Activated gamma-delta T cell treated with anti-CD3 and anti-CD28 coated beads, Interleukin-2, amount 50 U/mL, for 16 hours (primary cell): Measurements from ENCODE around the gene EHD4.

Experiments
- DNase-seq: peaks from one replicate; pipeline ENCODE4 v3.0.0-alpha.2; 2020; ENCODE audit warnings: low read depth

Gene EHD4

DNA sequence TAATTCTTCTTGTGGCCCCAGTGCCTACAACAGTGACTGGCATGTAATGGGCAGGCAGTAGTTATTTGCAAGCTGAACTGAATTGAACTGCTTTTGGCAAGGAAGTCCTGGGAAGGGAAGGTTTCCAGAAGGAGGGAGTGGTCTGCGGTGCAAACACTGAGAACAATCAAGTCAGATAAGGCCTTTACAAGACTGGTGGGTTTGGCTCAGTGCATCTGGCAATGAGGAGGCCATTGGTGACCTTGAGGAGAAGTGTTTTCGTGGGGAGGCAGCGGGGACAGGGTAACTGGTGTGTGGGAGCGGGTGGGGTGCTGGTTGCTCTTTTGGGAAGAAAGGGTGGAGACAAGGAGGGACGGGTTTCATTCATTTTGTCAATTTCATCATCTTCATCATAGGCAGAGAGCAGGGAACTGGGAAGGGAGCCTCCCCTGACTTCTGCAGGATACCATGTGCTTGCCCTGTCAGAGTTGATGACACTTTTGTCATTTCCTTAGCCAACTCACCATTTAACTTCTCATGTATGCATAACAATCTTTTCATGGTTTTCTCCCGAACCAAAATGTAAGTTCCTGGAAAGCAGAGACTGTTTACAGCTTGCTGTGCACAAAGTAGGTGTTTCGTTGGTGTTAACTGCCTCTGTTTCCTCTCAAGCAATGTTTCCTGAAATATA is 8.4 kb upstream of the EHD4 start:
- DNase-seq = no peak

DNA sequence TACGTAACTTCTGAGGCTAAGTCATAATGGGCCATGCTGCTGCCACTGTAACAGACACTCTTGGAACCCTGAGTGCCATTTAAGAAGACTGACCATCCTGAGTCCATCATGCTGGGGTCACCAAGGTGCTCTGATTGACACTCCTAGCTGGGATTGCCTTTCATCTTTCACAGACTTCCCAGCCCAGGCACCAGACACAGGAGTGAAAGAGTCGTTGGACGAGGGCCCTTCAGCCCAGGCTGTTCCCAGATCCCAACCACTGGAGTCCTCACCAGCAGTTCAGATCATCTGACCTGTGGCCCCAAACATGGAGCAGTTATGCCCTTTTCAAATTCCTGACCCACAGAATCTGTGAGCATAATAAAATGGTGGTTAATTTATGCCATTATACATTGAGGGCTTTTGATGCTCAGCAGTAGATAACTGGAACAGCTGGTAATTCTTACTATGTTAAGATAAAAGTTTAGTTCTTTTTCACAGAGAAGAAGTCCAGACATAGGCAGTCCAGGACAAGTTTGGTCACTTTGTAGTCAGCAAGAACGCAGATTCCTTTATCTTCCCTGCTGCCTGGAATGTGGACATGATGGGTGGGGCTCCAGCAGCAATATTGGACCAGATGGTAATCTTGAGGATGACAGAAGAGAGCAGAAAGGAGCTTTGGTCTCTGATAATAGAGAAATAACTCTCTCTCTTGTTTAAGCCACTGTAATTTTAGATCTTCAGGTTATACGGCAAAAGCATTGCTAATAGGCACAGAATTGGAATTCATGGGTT is 7.3 kb upstream of the EHD4 start:
- DNase-seq = no peak

- DNase-seq = no peak
Measured at GRCh38 chr15:41978534-41978933, 6.2 kb upstream of the EHD4 start.

GRCh38 chr15:41977757-41978383 is 5.5 kb upstream of the EHD4 start:
- DNase-seq = no peak

DNA sequence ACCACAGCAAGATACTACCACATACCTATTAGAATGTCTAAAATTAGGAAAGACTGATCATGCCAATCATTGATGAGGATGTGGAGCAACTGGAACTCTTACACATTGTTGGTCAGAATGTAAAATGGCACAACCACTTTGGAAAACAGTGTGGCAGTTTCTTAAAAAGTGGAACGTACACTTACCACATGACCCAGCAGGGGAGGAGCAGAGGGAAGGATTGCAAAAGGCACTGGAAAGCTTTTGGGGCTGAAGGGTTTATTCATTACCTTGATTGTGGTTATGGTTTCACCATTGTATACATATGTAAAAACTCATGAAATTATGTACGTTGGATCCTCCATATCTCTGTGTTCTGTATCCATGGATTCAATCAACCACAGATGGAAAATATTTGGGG is 3.3 kb upstream of the EHD4 start:
- DNase-seq = no peak

- no peak for DNase-seq
Measured at GRCh38 chr15:41974041-41974440, 1.7 kb upstream of the EHD4 start.

DNA sequence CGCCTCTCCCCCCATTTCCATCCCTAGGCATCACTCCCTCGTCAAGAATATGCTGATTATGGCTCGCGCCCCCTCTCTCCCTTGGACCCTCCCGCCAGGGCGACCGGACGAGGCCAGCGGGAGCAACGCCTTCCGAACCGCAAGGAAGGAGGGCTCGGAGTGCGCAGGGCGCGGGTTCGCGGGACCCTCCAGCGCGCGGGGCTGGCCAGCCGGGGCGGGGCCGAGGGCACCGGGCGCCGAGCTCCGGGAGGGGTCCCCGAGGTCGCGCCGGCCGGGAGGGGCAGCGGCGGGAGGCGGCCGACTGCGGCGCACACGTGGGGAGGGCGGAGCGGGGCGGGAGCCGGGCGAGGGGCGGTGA is 483 bp downstream of the EHD4 start:
- DNase-seq = no peak

DNA sequence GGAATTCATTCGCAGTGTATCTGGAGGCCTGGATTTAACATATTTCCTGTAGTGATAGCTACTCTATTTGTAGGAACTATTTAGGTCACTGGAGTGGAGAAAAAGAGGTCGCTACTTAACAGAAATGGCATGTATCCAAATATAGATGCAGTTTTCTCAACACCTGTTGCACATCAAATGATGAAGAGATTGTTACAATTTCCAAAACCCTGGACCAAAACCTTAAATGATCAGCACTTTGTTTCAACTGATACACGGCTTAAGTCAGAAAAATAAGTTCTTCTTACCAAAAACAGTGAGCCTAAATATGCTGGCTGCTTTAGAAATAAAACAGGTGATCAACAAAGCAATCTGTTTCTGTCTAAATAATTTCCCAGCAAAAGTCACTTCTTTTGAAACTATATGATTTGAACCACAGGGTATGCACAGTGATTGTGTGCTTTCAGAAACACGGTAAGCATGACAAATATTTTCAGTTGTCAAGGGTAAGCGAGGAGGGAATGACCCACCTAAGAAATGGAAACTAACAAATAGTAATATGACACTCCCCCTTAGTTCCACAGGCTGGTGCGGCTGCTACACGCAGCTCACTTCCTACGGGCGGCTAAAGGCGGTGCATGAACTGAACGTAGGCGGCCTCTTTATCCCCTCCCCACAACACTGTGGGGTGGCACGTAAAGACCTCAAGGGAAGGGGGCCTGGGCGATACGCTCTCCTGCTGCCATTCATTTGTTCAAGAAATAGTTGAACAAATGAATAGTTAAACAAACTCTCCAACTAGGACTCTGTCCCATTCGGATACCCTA is 1.1 kb downstream of the EHD4 start:
- DNase-seq = peak; percentile 52

- DNase-seq = no peak
Measured at GRCh38 chr15:41970456-41970855, 1.9 kb downstream of the EHD4 start.

GRCh38 chr15:41969851-41970431 is 2.4 kb downstream of the EHD4 start:
- peak; percentile 4 for DNase-seq

DNA sequence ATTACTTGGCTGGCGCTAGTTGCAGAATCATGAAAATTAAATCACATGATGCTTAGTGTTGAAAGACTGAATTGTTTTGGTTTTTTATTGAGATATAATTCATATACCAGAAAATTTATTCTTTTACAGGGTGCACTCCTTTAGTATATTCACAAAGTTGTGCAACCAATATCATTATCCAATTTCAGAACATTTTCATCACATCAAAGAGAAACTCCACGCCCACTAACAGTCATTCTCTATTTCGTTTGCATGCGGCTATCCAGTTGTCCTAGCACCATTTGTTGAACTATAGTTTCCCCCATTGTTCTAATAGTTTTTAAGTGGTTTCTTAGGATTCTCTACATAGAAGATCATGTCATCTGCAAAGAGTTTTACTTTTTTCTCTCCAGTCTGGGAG is 3.7 kb downstream of the EHD4 start:
- DNase-seq = no peak

DNA sequence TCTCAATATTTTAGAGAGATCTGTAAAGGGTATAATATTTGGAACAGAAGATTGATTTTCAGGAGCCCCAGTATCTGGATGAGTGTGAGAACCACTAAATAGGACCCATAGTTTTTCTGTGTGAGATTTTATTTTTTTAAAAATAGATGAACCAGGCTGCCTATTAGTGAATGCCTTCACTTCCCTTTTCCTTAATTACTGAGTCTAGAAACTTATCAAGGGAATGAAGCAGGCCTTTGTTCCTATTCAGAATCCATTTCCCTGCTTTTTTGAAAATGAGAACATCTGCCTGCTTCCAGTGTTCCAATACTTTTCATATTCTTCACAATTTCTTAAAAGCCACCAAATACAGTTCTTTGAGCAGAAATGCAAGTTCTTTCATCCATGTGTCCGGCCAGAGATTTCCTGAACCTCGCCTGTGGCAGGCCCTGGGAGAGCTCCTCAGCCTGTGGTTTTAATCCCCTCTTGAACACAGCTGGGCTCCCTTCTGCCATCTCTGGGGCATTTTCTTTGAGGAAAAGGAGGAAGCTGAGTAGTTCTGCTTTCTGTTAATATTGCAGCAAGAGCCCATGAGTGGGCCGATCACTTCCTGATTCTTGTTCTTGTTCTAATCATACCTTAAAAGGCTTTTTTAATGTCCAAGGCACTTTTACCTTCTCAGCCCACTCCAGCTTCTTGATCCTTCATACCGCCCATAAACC is 4.7 kb downstream of the EHD4 start:
- DNase-seq = no peak

GRCh38 chr15:41966920-41967465 is 5.4 kb downstream of the EHD4 start:
- DNase-seq = no peak

DNA sequence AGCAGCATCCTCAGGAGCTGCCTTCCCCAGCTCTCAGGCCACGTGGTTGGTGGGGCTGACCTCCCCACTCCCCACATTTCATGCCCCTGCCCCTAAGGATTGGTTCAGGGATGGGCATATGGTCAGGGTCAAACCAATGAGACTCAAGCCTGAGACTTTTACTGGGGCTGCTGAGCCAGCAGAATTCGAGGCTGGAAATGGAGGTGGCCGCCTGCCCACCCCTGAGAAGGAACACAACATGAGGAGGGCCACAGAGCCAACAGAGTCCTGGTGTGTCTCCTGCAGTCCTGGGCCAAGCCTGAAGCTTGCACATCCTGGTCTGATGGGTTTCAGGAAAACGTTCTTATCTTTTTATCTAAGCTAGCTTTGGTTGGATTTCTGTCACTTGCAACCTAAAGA is 5.9 kb downstream of the EHD4 start:
- no peak for DNase-seq

DNA sequence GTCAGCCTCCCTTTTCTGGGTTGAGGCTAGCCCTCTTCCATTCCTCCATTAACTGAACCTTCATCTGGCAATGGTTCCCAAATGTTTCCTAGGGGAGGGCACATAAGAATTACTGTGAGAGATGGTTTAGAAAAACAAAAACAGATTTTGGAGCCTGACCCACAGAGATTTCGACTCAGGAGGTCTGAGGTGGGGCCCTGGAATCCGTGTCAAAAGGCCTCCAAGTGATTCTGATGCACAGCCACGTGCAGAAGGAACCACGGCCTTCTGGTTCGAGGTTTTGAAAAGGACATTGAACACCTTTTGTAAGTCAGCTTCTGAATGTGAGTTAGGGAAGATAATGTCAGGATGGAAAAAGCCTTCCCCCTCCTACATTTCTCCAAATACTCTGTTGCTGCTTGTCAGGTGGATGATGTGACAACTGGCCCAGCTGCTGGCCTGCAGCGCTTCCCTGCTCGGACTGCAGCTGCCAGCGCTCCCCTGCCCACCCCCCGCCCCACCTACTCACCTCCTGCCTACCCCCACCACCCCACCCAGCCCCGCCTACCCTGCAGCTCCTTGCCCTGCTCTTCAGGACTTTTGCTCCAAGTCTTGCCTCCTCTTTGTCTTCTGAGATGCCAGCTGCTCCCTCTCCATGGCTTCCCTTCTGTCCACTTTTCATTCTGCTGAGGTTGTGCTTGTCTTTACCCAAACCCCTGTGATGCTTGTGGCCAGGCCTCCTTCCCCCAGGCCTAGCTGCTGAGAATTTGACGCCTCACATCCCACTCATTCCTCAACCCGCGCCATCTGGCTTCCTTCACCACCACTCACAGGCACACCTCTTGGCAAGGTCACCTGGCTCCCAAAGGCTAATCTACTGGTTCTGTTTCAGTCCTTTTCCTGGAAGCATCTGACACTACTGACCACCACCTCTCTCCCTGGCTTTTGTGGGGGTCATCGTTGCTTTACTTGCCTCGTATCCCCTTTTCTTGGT is 6.6 kb downstream of the EHD4 start:
- no peak for DNase-seq

- no peak for DNase-seq
Measured at GRCh38 chr15:41961595-41962202, 10.7 kb downstream of the EHD4 start.

DNA sequence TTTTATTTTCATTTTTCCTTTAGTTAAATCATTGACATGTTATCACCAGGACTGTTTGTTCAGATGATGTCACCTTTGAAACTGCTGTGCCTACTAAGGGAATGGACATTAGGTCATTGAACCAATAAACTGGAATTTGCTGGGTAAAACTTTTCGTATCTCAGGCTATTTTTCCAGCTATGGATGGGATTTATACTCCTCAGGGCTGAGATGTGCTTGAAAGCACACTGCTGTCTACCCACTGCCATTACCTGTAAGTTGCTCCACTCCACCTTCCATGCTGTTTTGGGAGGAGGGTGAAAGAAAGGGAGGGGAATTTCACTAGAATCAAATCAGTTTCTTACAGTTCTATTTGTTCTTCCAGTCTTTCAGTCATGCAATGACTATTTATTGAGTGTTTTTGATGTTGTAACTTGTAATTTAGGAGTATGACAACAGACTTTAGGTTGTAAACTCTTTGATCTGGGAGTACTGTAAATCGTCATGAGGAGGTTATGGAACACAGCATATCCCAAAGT is 11.3 kb downstream of the EHD4 start:
- DNase-seq = no peak

- DNase-seq = no peak
Measured at GRCh38 chr15:41958002-41958420, 14.3 kb downstream of the EHD4 start.
